Measurements from ENCODE around the gene KCNMB3.

DNA sequence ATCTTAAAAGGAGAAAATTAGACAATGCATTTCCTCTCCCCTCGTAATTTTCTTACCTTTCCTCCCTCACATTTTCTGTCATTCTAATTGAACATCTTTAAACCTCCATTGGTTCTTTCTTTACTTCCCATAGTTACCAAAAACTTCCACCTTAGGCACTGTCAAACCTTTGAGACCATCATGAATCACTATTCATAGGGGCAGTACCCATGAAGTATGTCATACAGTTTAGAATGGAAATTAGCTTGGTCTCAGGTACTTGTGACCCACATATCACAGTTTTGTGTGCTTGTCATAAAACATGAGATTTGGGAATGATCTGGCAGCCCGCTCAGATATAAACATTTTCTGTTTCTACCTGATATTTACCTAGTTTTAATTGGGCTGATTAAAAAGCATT, 50.1 kb downstream of the KCNMB3 start:
- TF ChIP-seq, protein P1, sequence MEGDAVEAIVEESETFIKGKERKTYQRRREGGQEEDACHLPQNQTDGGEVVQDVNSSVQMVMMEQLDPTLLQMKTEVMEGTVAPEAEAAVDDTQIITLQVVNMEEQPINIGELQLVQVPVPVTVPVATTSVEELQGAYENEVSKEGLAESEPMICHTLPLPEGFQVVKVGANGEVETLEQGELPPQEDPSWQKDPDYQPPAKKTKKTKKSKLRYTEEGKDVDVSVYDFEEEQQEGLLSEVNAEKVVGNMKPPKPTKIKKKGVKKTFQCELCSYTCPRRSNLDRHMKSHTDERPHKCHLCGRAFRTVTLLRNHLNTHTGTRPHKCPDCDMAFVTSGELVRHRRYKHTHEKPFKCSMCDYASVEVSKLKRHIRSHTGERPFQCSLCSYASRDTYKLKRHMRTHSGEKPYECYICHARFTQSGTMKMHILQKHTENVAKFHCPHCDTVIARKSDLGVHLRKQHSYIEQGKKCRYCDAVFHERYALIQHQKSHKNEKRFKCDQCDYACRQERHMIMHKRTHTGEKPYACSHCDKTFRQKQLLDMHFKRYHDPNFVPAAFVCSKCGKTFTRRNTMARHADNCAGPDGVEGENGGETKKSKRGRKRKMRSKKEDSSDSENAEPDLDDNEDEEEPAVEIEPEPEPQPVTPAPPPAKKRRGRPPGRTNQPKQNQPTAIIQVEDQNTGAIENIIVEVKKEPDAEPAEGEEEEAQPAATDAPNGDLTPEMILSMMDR (IDR thresholded peaks at IDR 0.05), result no peak
- TF ChIP-seq POLR2A (IDR thresholded peaks at IDR 0.05), result no peak
